ENCODE measurements around the gene CHCHD6.

DNA sequence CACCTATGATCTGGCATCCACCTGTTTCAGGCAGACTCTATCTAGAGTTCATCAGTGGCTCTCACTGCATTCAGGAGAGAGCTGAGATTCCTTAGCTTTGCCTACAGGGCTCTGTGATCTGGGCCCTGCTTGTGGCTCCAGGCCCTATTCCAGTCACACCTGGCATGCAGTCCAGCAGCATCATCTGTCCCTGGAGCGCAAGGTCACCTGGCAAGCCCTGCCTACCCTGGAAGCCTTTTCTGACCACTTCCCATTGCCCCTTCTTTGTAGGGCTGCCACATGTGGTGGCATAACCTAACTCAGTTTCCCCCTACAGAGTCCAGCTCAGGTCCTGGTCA lies 163.8 kb downstream of the CHCHD6 start:
- TF ChIP-seq, protein P1, sequence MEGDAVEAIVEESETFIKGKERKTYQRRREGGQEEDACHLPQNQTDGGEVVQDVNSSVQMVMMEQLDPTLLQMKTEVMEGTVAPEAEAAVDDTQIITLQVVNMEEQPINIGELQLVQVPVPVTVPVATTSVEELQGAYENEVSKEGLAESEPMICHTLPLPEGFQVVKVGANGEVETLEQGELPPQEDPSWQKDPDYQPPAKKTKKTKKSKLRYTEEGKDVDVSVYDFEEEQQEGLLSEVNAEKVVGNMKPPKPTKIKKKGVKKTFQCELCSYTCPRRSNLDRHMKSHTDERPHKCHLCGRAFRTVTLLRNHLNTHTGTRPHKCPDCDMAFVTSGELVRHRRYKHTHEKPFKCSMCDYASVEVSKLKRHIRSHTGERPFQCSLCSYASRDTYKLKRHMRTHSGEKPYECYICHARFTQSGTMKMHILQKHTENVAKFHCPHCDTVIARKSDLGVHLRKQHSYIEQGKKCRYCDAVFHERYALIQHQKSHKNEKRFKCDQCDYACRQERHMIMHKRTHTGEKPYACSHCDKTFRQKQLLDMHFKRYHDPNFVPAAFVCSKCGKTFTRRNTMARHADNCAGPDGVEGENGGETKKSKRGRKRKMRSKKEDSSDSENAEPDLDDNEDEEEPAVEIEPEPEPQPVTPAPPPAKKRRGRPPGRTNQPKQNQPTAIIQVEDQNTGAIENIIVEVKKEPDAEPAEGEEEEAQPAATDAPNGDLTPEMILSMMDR (IDR thresholded peaks at IDR 0.05; ENCODE audit: borderline replicate concordance, extremely low read depth, low read length, poor library complexity, severe bottlenecking): no peak
- no peak for TF ChIP-seq EZH2 (IDR thresholded peaks at IDR 0.05; ENCODE audit: borderline replicate concordance, low read depth, low read length, severe bottlenecking)

Measured in DND-41 (cell line).